Activated gamma-delta T cell treated with Interleukin-2 at 50 U/mL for 16 hours (primary cell): ENCODE data around the gene LASP1.

Source experiments
- DNase-seq: peaks from one replicate; pipeline ENCODE4 v3.0.0-alpha.2; 2020

LASP1 gene

GRCh38 chr17:38889745-38890409 lies 20.0 kb downstream of the LASP1 start:
- DNase-seq, result no peak

DNA sequence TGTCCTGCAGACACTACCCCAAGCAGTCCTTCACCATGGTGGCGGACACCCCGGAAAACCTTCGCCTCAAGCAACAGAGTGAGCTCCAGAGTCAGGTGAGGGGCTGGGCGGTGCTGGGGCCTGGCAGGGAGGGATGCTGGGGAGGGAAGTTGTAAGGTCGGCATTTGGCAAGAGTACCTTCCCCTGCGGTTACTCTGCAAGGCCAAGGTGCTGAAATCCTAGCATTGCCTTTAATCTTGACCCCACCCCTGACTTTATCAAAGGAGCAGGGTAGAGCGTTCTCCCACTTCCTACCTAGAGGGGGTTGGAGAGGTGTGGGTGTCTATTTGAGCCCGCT lies 20.5 kb downstream of the LASP1 start:
- DNase-seq, result no peak

DNA sequence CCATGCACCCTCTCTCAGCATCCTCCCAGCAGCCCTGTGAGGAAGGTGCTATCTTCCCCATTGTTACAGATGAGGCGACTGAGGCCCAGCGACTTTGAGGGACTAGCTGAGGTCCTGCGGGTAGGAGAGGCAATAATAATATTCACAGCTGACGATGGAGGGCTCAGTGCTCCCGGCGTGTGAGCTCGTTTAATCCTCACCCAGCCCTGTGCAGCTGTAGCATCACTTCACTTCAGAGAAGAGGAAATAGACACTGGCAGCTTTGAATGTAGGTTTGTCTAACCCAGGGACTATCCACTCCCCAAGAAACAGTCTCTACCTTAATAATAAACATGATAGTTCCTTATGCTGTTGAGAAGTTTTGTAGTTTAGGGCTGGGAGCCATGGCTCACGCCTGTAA lies 21.6 kb downstream of the LASP1 start:
- DNase-seq, result no peak

GRCh38 chr17:38892083-38892482 lies 22.2 kb downstream of the LASP1 start:
- no peak for DNase-seq

DNA sequence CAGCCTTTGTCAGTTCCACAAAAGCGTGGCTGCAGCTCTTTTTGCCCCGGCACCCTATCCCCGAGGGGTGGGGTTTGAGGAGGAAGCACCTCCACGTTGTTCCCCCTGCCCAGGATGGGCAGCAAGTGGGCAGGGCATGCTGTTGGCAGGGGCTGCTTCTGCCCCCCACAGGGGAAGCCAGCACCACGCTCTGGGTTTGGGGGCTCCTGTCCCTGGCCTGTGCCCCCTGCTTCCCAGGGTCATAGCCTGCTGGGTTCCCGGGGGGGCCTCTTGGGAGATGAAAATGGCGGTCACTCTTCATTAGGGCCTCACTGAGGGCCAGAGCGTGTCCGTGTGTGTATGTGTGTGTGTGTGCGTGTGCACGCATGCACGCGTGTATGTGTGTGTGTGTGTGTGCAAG lies 22.8 kb downstream of the LASP1 start:
- DNase-seq, result no peak

GRCh38 chr17:38893113-38893512 lies 23.3 kb downstream of the LASP1 start:
- no peak for DNase-seq

DNA sequence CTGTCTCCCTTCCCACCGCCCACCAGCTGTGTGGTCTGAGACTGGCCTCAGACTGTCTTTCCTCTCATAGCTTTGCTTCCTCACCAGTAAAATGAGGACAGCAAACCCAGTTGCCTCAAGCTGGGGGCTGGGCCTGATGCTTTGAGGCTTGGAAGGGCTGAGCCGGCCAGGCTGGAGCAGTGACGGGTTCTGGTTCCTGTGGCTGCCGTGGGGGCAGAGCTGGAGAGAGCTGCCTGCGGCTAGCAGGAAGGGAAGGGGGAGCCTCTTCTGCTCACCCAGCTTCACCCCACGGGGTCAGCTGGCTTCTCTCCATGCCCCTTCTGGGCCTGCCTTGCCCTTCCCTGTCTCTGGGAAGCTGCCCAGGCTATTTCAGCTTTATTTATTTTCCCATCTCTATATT lies 23.7 kb downstream of the LASP1 start:
- peak; percentile 47 for DNase-seq

GRCh38 chr17:38894276-38894675 lies 24.4 kb downstream of the LASP1 start:
- DNase-seq, result no peak

GRCh38 chr17:38896346-38896954 lies 26.6 kb downstream of the LASP1 start:
- DNase-seq, result no peak

DNA sequence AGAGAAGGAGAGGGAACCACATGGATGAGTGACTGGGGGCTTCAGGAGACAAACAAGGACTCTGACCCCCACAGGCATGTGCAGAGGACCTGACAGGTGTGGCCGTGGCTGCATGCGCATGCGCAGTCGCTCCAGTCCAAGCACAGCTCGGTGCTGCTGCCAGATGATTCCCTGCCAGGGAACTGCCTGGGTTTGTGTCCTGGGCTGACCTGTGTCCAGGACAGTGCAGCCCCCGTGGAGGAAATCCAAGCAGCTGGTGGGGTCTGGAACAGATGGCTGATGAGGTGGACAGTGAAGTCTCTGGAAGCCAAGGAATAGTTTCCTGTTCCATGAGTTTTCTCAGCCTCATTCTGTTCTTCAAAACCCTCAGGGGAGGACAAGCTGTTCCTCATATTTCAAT lies 27.3 kb downstream of the LASP1 start:
- no peak for DNase-seq

- no peak for DNase-seq
These were observed 27.9 kb downstream of the LASP1 start for GRCh38 chr17:38897671-38898290.

DNA sequence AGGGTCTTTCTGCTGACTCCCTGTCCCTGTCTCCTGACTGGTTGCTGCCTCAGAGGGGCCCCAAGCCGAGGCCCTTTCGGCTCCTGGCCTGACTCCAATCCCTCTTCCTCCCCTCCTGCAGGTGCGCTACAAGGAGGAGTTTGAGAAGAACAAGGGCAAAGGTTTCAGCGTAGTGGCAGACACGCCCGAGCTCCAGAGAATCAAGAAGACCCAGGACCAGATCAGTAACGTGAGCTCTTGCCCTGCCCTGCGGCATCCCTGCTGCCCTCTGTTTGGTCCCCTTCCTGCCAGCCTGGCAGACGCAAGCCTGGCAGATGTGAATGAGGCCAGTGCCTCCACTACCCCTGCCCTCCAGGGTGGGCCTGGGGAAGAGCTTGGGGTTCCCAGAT lies 28.4 kb downstream of the LASP1 start:
- DNase-seq, result no peak

DNA sequence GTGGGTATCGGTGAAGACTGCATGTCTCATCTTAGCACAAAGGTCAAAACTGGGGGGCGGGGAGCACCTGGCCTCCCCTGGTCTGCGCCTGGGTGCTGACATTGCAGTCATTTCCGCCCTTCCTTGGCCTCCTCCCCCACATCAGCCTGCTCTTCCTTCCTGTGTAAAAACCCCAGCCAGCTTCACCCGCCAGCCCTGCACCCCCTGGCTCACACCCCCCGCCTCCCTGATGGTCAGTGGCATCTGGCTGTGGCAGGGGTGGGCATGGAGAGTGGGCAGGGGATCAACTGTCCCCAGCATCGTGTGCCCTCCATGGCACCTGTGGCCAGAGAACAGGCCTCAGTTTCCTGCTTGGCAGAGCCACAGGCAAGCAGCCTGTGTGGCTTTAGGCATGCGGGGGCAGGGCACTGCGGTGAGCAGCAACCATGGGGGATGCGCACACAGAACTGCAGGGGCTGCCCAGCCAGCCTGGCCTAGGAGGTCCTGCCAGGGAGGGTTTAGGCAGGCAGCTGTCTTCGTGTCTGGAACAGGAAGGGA lies 29.0 kb downstream of the LASP1 start:
- DNase-seq, result peak; percentile 88

DNA sequence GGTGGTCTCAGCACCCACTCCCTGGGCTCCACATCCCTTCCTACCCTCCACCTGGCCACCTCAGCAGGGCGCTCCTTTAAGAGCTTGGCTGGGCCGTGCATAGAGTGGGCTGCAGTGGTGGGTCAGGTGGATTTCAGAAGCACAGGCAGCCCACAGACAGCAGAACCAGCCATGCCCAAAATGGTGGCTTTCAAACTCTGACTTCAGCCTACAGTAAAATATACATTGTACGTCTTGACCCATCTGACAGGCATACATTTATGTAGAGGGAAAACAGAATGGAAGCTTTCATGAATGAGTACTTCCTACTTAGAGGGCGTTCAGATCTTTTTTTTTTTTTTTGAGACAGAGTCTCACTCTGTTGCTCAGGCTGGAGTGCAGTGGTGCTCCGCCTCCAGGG lies 29.6 kb downstream of the LASP1 start:
- DNase-seq, result no peak

DNA sequence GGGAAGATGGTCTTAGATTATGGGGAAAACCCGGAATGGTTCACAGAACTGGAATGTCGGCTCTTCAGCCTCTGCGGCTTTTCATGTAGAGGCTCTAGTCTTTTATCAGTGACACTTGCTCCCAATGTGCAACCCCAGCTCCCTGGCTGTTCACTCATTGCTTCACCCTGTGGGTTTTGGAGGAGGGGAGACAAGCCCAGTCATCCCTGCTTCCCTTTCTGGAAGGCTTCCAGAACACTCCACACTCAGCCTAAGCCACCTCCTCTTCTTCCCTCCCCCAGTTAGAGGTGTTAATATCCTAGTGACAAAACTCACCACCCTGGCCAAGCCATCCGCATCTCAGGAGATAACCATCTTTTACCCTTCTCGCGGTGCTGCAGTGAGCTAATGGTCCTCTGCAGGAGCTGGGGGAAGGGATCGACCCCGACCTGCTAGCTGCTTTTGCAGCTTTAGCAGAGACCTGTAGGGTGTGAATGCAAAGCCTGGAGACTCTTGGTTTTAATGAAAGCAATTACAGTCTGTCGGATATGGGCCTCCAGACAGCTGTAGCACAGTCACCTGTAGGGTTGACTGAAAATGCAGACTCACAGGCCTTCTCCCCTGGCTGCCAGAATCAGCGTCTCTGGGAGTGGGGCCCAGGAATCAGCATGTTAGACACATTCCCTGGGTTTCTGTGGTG lies 31.3 kb downstream of the LASP1 start:
- DNase-seq, result peak; percentile 56

GRCh38 chr17:38903404-38903803 lies 33.5 kb downstream of the LASP1 start:
- DNase-seq, result no peak

- no peak for DNase-seq
These were observed 35.0 kb downstream of the LASP1 start for GRCh38 chr17:38904892-38905291.

DNA sequence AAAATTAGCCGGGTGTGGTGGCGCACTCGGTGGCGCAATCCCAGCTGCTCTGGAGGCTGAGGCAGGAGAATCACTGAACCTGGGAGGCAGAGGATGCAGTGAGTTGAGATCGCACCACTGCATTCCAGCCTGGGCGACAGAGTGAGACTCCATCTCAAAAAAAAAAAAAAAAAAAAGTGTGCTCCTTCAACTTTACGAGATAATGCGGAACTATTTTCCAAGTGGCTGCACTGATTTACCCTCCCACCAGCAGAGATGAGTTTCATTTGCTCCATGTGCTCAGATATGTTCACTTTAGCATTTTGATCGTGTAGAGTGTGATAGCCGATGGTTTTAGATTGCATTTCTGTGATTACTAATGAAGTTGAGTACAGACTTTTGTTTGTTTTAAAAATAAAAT lies 35.5 kb downstream of the LASP1 start:
- no peak for DNase-seq

DNA sequence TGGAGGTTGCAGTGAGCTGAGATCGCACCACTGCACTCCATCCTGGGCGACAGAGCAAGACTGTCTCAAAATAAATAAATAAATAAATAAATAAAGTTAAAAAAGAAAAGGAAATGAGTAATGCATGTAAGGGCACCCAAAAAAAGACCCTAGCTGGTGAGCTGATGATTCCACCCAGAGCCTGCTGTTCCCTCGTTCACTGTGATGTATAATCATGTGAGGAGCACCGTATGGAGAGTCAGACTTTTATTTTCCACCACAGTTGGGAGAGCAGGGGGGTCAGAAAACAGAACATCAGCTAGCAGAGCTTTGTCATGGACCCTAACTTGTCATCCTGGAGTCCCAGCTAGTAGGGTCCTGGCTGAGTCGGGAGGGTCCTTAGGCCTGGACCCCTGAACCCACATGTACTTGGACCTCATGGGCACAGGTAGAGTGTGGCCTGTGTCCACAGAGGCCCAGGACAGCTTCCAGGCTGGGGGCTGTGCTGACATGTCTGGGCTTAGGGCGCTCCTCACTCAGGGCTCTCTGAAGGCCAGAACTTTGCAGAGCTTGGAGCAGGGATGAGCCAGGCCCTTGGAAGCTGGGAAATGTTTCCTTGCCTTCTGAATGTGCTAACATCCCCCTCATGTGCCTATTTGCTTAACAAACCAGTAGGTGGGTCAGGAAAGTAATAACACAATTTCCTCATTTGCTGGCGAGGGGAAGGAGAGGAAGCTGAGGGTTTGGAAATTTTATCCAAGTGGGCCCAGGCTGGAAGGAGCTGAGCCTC lies 36.8 kb downstream of the LASP1 start:
- DNase-seq, result no peak

DNA sequence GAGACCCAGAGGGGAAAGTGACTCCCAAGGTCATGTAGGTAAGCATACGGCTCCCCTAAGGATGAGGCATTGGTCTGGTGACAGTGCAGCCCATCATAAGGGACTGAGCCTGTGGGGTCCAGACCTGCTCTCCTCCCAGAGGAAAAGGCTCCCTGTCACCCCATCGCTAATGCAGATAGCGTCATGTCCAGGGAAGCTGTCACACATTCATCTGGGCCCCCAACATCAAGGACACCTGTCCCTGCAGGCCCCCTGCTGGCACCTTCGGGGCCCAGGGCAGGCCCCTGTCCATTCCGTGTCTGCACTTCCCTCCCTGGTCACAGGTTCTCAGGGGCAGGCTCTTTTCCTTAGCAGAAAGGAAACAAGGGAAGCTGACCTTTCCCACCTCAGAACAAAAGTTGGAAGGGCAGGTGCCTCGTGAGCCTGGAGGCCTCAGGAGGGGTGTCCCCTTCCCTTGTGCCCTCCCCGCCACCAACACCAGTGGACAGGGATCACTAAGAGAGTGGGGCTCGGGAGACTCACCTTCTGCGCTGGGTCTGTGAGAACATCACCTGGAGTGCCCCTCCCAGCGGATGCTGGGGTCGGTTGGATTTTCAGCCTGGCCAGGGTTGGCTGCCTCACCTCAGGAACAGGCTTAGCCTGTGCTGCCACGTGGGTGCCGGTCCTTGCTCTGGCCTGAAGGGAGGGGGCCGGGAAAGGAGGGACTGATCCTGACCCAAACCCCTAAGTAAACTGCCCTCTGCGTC lies 38.2 kb downstream of the LASP1 start:
- no peak for DNase-seq

- no peak for DNase-seq
These were observed 38.9 kb downstream of the LASP1 start for GRCh38 chr17:38908676-38909181.

GRCh38 chr17:38910325-38910724 lies 40.5 kb downstream of the LASP1 start:
- no peak for DNase-seq
